HL-60 (cell line): ENCODE results near the gene INPP5B.
"Not testable (repeated sequence)": the region's sequence is repeated elsewhere in the genome, so short reads cannot be mapped to it uniquely, and the experiment has no call there.

Experiments used
- GABPA ChIP-seq: IDR thresholded peaks from 2 replicates; pipeline ENCODE4 v1.6.1; 2012; ENCODE audit warnings: low read depth
- POLR2AphosphoS5 ChIP-seq: IDR thresholded peaks from 2 replicates; pipeline ENCODE4 v1.6.1; 2012; ENCODE audit warnings: low read depth
- SPI1 ChIP-seq: IDR thresholded peaks from 2 replicates; pipeline ENCODE4 v1.6.1; 2012; ENCODE audit warnings: low read depth, mild to moderate bottlenecking, borderline replicate concordance
- TF ChIP-seq, protein P1 (sequence below): IDR thresholded peaks from one replicate; pipeline ENCODE4 v1.5.1; 2011; ENCODE audit warnings: low read length, control low read depth, inconsistent platforms; ENCODE audit not compliant: insufficient read depth
- TF ChIP-seq, protein P2 (sequence below): IDR thresholded peaks from 2 replicates; pipeline ENCODE4 v1.6.1; 2012; ENCODE audit warnings: low read depth; ENCODE audit not compliant: insufficient replicate concordance

GRCh38 chr1:37910886-37911285, 36.0 kb downstream of the INPP5B start:
- TF ChIP-seq POLR2AphosphoS5, SPI1, GABPA: not testable (repeated sequence)
- TF ChIP-seq, protein P1, sequence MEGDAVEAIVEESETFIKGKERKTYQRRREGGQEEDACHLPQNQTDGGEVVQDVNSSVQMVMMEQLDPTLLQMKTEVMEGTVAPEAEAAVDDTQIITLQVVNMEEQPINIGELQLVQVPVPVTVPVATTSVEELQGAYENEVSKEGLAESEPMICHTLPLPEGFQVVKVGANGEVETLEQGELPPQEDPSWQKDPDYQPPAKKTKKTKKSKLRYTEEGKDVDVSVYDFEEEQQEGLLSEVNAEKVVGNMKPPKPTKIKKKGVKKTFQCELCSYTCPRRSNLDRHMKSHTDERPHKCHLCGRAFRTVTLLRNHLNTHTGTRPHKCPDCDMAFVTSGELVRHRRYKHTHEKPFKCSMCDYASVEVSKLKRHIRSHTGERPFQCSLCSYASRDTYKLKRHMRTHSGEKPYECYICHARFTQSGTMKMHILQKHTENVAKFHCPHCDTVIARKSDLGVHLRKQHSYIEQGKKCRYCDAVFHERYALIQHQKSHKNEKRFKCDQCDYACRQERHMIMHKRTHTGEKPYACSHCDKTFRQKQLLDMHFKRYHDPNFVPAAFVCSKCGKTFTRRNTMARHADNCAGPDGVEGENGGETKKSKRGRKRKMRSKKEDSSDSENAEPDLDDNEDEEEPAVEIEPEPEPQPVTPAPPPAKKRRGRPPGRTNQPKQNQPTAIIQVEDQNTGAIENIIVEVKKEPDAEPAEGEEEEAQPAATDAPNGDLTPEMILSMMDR, result not testable (repeated sequence)
- TF ChIP-seq, protein P2, sequence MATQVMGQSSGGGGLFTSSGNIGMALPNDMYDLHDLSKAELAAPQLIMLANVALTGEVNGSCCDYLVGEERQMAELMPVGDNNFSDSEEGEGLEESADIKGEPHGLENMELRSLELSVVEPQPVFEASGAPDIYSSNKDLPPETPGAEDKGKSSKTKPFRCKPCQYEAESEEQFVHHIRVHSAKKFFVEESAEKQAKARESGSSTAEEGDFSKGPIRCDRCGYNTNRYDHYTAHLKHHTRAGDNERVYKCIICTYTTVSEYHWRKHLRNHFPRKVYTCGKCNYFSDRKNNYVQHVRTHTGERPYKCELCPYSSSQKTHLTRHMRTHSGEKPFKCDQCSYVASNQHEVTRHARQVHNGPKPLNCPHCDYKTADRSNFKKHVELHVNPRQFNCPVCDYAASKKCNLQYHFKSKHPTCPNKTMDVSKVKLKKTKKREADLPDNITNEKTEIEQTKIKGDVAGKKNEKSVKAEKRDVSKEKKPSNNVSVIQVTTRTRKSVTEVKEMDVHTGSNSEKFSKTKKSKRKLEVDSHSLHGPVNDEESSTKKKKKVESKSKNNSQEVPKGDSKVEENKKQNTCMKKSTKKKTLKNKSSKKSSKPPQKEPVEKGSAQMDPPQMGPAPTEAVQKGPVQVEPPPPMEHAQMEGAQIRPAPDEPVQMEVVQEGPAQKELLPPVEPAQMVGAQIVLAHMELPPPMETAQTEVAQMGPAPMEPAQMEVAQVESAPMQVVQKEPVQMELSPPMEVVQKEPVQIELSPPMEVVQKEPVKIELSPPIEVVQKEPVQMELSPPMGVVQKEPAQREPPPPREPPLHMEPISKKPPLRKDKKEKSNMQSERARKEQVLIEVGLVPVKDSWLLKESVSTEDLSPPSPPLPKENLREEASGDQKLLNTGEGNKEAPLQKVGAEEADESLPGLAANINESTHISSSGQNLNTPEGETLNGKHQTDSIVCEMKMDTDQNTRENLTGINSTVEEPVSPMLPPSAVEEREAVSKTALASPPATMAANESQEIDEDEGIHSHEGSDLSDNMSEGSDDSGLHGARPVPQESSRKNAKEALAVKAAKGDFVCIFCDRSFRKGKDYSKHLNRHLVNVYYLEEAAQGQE, result not testable (repeated sequence)
